GM12875 (cell line): ENCODE results near the gene MMP21.

ENCODE experiments used
- H3K4me3 ChIP-seq: one replicate; pipeline ENCODE4 v1.5.1; 2011; ENCODE audit warnings: low read depth, low read length, control low read depth
- TF ChIP-seq, protein P1 (sequence below): IDR thresholded peaks from 2 replicates; pipeline ENCODE4 v1.5.1; 2011; ENCODE audit warnings: low read depth, mild to moderate bottlenecking, control low read depth, inconsistent platforms, low read length, moderate library complexity, borderline replicate concordance; ENCODE audit not compliant: insufficient read depth

MMP21 gene

DNA sequence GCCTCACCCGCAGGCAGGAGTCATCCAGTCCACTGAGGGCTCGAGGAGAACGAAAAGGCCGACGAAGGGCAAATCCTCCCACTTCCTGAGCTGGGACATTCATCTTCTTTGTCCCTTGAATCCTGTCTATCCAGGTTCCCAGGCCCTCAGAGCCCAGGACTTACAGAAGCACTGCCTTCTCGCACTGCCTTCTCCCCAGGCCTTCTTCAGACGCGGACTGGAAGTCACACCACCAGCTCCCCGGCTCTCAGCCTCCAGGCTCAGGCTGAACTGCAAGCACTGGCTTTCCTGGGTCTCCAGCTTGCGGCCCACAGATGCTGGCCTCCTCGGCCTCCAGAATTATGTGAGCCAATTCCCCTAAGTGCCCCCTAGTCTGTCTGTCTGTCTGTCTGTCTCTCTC, 6.4 kb upstream of the MMP21 start:
- no peak overlapping the region for H3K4me3 ChIP-seq
- TF ChIP-seq, protein P1, sequence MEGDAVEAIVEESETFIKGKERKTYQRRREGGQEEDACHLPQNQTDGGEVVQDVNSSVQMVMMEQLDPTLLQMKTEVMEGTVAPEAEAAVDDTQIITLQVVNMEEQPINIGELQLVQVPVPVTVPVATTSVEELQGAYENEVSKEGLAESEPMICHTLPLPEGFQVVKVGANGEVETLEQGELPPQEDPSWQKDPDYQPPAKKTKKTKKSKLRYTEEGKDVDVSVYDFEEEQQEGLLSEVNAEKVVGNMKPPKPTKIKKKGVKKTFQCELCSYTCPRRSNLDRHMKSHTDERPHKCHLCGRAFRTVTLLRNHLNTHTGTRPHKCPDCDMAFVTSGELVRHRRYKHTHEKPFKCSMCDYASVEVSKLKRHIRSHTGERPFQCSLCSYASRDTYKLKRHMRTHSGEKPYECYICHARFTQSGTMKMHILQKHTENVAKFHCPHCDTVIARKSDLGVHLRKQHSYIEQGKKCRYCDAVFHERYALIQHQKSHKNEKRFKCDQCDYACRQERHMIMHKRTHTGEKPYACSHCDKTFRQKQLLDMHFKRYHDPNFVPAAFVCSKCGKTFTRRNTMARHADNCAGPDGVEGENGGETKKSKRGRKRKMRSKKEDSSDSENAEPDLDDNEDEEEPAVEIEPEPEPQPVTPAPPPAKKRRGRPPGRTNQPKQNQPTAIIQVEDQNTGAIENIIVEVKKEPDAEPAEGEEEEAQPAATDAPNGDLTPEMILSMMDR, result no peak

DNA sequence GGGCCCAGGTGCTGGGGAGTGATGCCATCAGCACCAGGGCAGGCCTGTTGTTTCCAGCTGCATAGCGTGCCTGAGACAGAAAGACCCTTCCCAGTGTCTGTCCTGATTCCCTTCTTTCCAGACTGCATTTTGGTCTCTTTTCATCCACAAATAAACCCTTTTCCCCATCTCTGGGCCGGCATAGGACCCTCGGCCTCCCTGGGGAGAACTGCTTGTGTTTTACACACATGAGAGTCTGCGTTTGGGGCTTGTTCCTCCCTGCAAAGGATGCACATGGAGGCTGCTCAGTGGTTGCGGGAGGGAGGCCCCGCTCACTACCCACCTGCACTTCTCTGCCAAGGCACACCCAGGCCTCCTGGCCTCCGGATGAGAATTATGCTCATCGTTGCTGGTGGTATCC, 5.8 kb upstream of the MMP21 start:
- TF ChIP-seq, protein P1, result no peak
- no peak overlapping the region for H3K4me3 ChIP-seq

DNA sequence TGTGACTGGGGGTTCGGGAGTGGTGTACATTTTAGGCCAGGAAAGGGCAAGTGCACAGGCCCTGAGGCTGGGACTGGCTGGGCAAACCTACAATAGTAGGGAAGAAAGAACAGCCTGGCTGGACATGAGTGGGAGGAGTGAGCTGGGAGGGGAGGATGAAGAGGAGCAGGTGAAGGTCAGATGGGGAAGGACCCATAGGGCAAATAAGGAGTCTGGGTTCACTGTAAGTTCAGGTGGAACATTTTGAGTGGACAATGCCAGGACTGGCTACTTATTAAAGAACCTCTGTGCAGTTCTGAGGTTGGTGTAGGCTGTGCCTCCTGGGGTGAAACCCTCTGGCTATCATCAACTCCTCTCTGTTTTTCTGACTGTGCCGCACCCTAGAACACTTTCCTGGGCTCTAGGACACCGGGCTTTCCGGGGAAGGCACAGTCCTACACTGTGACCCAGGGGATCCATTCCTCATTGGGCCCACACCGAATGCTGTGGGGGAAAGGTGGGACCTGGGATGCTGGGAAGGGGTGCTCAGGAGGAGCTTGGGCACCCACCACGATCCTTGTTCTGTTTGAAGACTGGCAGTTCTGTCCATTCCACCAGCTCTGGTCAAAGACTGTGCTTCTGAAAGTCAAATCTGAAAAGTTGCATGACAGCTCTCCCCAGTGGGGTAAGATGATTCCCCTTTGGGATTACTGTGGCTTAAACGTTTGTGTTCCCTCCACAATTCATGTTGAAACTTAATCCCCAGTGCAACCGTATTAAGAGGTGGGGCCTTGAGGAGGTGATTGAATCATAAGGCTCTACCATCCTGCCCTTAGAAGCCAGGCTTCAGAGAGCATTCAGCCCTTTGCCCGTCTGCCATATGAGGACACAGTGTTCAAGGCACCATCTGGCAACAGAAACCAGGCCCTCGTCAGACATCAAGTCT, 4.0 kb upstream of the MMP21 start:
- TF ChIP-seq, protein P1, result no peak
- no peak overlapping the region for H3K4me3 ChIP-seq

DNA sequence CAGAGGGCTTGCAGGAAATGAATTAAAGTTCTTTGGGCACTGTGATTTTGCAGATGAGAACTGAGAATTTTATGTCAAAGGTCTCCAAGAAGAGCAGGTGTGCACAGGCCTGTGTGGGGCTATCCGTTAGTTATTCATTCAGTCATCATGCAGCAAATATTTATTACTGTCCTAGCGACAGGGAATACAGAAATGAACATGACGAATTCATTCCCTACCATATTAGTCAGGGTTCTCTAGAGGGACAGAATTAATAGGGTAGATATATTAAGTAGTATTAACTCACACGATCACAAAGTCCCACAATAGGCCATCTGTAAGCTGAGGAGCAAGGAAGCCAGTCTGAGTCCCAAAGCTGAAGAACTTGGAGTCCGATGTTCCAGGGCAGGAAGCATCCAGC, 2.9 kb upstream of the MMP21 start:
- TF ChIP-seq, protein P1, result no peak
- H3K4me3 ChIP-seq, result no peak overlapping the region

DNA sequence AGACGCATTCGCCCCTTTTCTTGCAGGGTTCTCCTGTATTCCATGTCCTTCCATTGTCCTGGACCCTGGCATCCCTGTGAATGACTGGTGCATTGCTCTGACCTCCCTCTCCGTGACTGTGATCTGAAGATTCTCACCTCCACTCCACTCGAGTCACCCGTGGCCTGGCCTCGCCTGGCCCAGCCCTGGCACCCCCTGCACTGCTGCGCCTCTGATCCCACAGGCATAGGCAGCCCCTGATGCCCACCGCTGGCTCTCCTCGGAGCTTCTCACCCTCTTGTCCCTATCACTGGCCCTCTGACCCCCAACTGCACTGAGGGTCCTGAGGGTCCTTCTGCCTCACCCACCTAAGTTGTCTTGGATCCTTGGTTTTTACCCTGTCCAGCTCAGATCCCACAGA, 2.2 kb upstream of the MMP21 start:
- TF ChIP-seq, protein P1, result no peak
- H3K4me3 ChIP-seq, result no peak overlapping the region

DNA sequence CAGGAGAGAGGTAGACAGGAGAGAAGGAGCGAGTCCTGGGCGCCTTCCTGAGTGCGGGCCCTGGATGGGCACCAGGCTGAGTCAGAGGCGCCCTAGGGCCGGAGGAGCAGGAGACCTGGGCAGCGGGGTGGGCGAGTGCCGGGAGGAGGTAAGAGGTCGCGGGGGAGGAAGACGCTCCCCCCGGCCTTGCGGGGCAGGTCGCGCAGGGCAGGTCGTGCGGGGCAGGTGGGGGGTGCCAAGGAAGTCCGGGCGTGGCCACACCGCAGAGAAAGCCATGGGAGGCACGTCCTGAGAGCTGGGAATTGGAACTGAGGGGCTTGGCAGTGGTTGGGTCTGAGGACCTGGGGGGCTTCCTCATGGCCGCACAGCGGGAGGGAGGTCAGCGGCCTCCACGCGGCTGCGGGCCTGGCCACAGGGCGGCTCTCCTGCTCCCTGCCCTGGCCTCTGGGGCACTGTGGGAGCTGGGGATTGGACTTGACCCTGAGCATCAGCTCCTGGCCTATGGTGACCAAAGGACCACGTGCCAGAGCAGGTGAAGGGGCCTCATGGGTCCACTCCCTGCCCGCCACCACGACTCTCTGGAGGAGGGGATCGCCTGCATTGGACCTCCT, 935 bp downstream of the MMP21 start:
- TF ChIP-seq, protein P1, result no peak
- H3K4me3 ChIP-seq, result no peak overlapping the region
